Caco-2 (cell line): ENCODE results near the gene NLK. TPM values are rescaled to one million over a fixed set of nuclear protein-coding genes. Genes with fewer than 3 reads are reported as not detected.
A peak's percentile ranks its signal among the peaks of the same experiment; 100 is the strongest.

Experiments
- BruUV-seq: library from RNA; stranded (reverse); fragments of 400-500 nt; replicated peaks from 2 replicates; lab custom pipeline; 2021; lab: Mats Ljungman, UMichigan
- CTCF ChIA-PET: fragments of 300-600 bp; sonication (Branson Sonifier 250); formaldehyde crosslinking; loops from one replicate; lab custom pipeline; 2022; ENCODE audit warnings: antibody characterized with exemption; lab: Charles Lee
- POLR2A ChIA-PET: fragments of 300-600 bp; sonication (Branson Sonifier 250); formaldehyde crosslinking; loops from one replicate; lab custom pipeline; 2022; ENCODE audit warnings: antibody characterized with exemption; lab: Charles Lee
- DNase-seq, 2 experiments: peaks; one replicate each; pipeline versions ENCODE4 v3.0.0 to v3.0.0-alpha.2; 2020 to 2022
- H3K27me3 ChIP-seq: replicated peaks from 2 replicates; pipeline ENCODE4 v1.6.0; 2011; ENCODE audit warnings: low read length; ENCODE audit not compliant: control insufficient read depth, insufficient read depth
- H3K36me3 ChIP-seq: 2 replicates; pipeline ENCODE4 v1.5.1; 2011; ENCODE audit warnings: low read length; ENCODE audit not compliant: control insufficient read depth, insufficient read depth
- H3K4me1 ChIP-seq: fragments of 250-450 bp; sonication (Bioruptor Pico); 2 replicates; pipeline ENCODE4 v1.5.1; 2020; ENCODE audit warnings: mild to moderate bottlenecking
- H3K4me3 ChIP-seq: 2 replicates; pipeline ENCODE4 v1.5.1; 2011; ENCODE audit warnings: low read depth, mild to moderate bottlenecking, control low read depth, low read length
- H3K9me3 ChIP-seq: fragments of 250-450 bp; sonication (Bioruptor Pico); 2 replicates; pipeline ENCODE4 v1.5.1; 2020; ENCODE audit warnings: mild to moderate bottlenecking, moderate library complexity
- H3K27ac Mint-ChIP-seq: one replicate; pipeline ENCODE4 v1.8.0; 2022; ENCODE audit warnings: mixed read lengths; ENCODE audit not compliant: unreplicated experiment
- H3K27me3 Mint-ChIP-seq: one replicate; pipeline ENCODE4 v1.8.0; 2022; ENCODE audit warnings: mixed read lengths; ENCODE audit not compliant: insufficient read depth, unreplicated experiment
- H3K36me3 Mint-ChIP-seq: one replicate; pipeline ENCODE4 v1.8.0; 2022; ENCODE audit warnings: mild to moderate bottlenecking, mixed read lengths; ENCODE audit not compliant: insufficient read depth, unreplicated experiment
- H3K4me1 Mint-ChIP-seq: one replicate; pipeline ENCODE4 v1.8.0; 2022; ENCODE audit warnings: low read depth, mixed read lengths; ENCODE audit not compliant: unreplicated experiment
- H3K4me3 Mint-ChIP-seq: one replicate; pipeline ENCODE4 v1.8.0; 2022; ENCODE audit warnings: mild to moderate bottlenecking, moderate library complexity, mixed read lengths; ENCODE audit not compliant: unreplicated experiment
- H3K9me3 Mint-ChIP-seq: one replicate; pipeline ENCODE4 v1.8.0; 2022; ENCODE audit warnings: mixed read lengths; ENCODE audit not compliant: unreplicated experiment
- intact Hi-C: fragments of 100-400 bp; cut with micrococcal nuclease; formaldehyde crosslinking; loops from one replicate; pipeline ENCODE4 v1.10.0; 2022; ENCODE audit not compliant: unreplicated experiment
- total RNA-seq: library from RNA; stranded (reverse); gene quantifications from 2 replicates; pipeline ENCODE4 v1.2.3, GENCODE V29; 2022
- TF ChIP-seq, protein P1 (sequence below), 2 experiments: fragments of 200-600 bp in 1 of 2; IDR thresholded peaks; 1 replicate in 1 of 2; 2 replicates in 1 of 2; pipeline versions ENCODE4 v1.5.1 to v1.8.0; 2011 to 2022; ENCODE audit warnings: antibody characterized with exemption in 1 of 2, control low read depth in 1 of 2, inconsistent platforms in 1 of 2, low read depth in 1 of 2, low read length in 1 of 2, mild to moderate bottlenecking in 1 of 2, moderate library complexity in 1 of 2; ENCODE audit not compliant: insufficient read depth in 1 of 2, severe bottlenecking in 1 of 2, unreplicated experiment in 1 of 2

NLK gene
- total RNA-seq, 1 experiment from 2014 or later = 87.3 TPM

- no peaks in the 10 kb centered on the region for H3K36me3 ChIP-seq
- DNase-seq = no peak
- BruUV-seq = no TSS peak
- H3K27me3 Mint-ChIP-seq = no peaks in the 10 kb centered on the region
- peaks cover 24% of the 10 kb centered on the region for H3K4me1 Mint-ChIP-seq
- H3K4me3 Mint-ChIP-seq = peak overlapping the region; percentile 91
- TF ChIP-seq, protein P1, sequence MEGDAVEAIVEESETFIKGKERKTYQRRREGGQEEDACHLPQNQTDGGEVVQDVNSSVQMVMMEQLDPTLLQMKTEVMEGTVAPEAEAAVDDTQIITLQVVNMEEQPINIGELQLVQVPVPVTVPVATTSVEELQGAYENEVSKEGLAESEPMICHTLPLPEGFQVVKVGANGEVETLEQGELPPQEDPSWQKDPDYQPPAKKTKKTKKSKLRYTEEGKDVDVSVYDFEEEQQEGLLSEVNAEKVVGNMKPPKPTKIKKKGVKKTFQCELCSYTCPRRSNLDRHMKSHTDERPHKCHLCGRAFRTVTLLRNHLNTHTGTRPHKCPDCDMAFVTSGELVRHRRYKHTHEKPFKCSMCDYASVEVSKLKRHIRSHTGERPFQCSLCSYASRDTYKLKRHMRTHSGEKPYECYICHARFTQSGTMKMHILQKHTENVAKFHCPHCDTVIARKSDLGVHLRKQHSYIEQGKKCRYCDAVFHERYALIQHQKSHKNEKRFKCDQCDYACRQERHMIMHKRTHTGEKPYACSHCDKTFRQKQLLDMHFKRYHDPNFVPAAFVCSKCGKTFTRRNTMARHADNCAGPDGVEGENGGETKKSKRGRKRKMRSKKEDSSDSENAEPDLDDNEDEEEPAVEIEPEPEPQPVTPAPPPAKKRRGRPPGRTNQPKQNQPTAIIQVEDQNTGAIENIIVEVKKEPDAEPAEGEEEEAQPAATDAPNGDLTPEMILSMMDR (IDR thresholded peaks at IDR 0.05; ENCODE audit: insufficient read depth in 1 of 2, low read depth in 1 of 2, low read length in 1 of 2, severe bottlenecking in 1 of 2, unreplicated experiment in 1 of 2) = no peak
- intact Hi-C loops = loop anchor here (1.0 to 10.0 kb wide), 4 partner anchors 109 to 339 kb away; partner anchors contain the start of genes IFT20 and TNFAIP1
- peaks cover 32% of the 10 kb centered on the region for H3K4me1 ChIP-seq
- H3K27me3 ChIP-seq = no peaks in the 10 kb centered on the region
- peak overlapping the region; percentile 88 for H3K4me3 ChIP-seq
- 0 out of 2 replicates have a peak, but pooled peaks cover 3% of the 10 kb centered on the region for H3K9me3 ChIP-seq
- ChIA-PET CTCF (interaction anchor here (1.2 to 2.5 kb wide), 3 partner anchors 25 to 334 kb away, joined by 4 to 14 read pairs (median 10); partner anchors contain the start of genes IFT20 and TNFAIP1), POLR2A (interaction anchor here (0.5 to 4.6 kb wide), 2 partner anchors 109 to 341 kb away, joined by 5 to 26 read pairs; partner anchors contain the start of genes IFT20 and TNFAIP1)
- H3K36me3 Mint-ChIP-seq = peaks cover 27% of the 10 kb centered on the region
- no peaks in the 10 kb centered on the region for H3K9me3 Mint-ChIP-seq
- peak overlapping the region; percentile 95 for H3K27ac Mint-ChIP-seq
Measured at GRCh38 chr17:28226563-28227315, 184.3 kb downstream of the NLK start.

DNA sequence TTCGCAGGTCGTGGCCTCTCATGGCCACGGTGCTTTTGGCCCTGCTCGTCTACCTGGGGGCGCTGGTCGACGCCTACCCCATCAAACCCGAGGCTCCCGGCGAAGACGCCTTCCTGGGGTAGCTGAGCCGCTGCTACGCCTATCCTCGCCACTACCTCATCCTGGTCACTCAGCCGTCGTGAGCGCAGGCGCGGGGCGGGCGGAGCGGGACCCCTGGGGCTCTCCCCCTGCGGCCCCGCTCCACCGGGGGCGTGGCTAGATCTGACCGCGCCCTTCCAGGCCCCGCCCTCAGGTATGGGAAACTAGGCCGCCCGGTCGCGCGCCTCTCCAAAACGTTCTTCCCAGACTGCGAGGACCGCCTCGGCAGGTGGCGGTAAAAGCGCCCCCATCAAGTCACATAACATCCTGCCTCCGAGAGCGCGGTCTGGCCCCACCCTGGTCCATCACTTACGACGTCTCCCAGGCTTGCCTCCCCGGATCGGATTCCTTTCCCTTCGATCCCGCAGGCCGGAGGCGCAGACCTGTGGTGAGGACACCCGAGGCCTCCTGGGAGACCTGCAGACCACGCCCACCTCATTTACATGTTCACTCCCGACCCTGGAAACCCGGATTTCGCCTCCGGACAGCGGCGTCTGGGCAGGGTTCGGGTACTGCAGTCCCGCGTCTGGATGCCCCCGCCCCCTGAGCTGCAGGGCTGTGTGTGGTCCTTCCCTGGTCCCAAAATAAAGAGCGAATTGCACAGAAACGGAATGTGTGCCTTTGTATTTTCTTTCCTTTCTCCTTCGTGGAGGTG is 185.0 kb downstream of the NLK start:
- H3K9me3 Mint-ChIP-seq = no peaks in the 10 kb centered on the region
- CTCF ChIA-PET = interaction anchor here (0.7 to 2.5 kb wide), 4 partner anchors 24 to 422 kb away, joined by 4 to 14 read pairs (median 7); partner anchors contain the start of genes IFT20 and TNFAIP1
- no peaks in the 10 kb centered on the region for H3K27me3 Mint-ChIP-seq

More for the DNA sequence above, 185.0 kb downstream of the NLK start:
- intact Hi-C loops = loop anchor here (1.0 to 10.0 kb wide), 5 partner anchors 15 to 340 kb away; partner anchors contain the start of genes IFT20 and TNFAIP1
- Histone ChIP-seq H3K4me1 (peaks cover 32% of the 10 kb centered on the region), H3K4me3 (peak overlapping the region; percentile 88), H3K27me3 (no peaks in the 10 kb centered on the region), H3K36me3 (no peaks in the 10 kb centered on the region), H3K9me3 (0 out of 2 replicates have a peak, but pooled peaks cover 3% of the 10 kb centered on the region)
- TF ChIP-seq, protein P1 (IDR thresholded peaks at IDR 0.05; ENCODE audit: insufficient read depth in 1 of 2, low read depth in 1 of 2, low read length in 1 of 2, severe bottlenecking in 1 of 2, unreplicated experiment in 1 of 2) = peak; percentile 16 to 45
- POLR2A ChIA-PET = interaction anchor here (0.5 to 4.6 kb wide), 6 partner anchors 91 to 266 kb away, joined by 3 to 26 read pairs (median 4); partner anchors contain the start of genes IFT20, TMEM97 and TNFAIP1
- Mint-ChIP-seq H3K4me1 (peaks cover 24% of the 10 kb centered on the region), H3K27ac (peak overlapping the region; percentile 95), H3K36me3 (peaks cover 27% of the 10 kb centered on the region), H3K4me3 (peak overlapping the region; percentile 91)
- DNase-seq = peak; percentile 100
- BruUV-seq = TSS peak; percentile 80
